HFFc6 (cell line): ENCODE measurements around the gene FZD4. TPM values are rescaled to one million over a fixed set of nuclear protein-coding genes. Genes with fewer than 3 reads are reported as not detected.
"Not testable (repeated sequence)": the region's sequence is repeated elsewhere in the genome, so short reads cannot be mapped to it uniquely, and the experiment has no call there.

Source experiments
- DNase-seq: peaks from one replicate; pipeline ENCODE4 v3.0.0-alpha.2; 2018
- H3K27ac Mint-ChIP-seq: 2 replicates; pipeline ENCODE4 v1.8.0; 2020; ENCODE audit warnings: mild to moderate bottlenecking, mixed read lengths
- H3K27me3 Mint-ChIP-seq: 2 replicates; pipeline ENCODE4 v1.8.0; 2021; ENCODE audit warnings: mild to moderate bottlenecking, moderate library complexity, mixed read lengths; ENCODE audit not compliant: insufficient read depth
- H3K36me3 Mint-ChIP-seq: 2 replicates; pipeline ENCODE4 v1.8.0; 2021; ENCODE audit warnings: low read depth, mixed read lengths
- H3K4me1 Mint-ChIP-seq: 2 replicates; pipeline ENCODE4 v1.8.0; 2020; ENCODE audit warnings: low read depth, mixed read lengths
- H3K4me3 Mint-ChIP-seq: 2 replicates; pipeline ENCODE4 v1.8.0; 2020; ENCODE audit warnings: mild to moderate bottlenecking, moderate library complexity, mixed read lengths
- H3K9me3 Mint-ChIP-seq: 2 replicates; pipeline ENCODE4 v1.8.0; 2020; ENCODE audit warnings: mild to moderate bottlenecking, mixed read lengths
- CTCF ChIP-seq: fragments of 200-600 bp; sonication (generic); IDR thresholded peaks from 2 replicates; pipeline ENCODE4 v1.5.0; 2021; ENCODE audit warnings: antibody characterized with exemption, mild to moderate bottlenecking
- long read RNA-seq: library from polyadenylated mRNA; unstranded; transcript quantifications from one replicate; pipeline ENCODE4 v2.0.0, GENCODE V29; 2019
- total RNA-seq, 6 experiments: library from RNA; stranded (reverse); fragmentation: NEBNext Ultra II Directional; extraction: Animal tissue kit (Norgen Biotek cat#: 25700); gene quantifications; 2 replicates in 1 of 6; 3 replicates in 5 of 6; pipeline ENCODE4 v1.2.3, GENCODE V29; 2021

Gene FZD4
- 10 to 100 TPM; 11.0 to 13.8 (median 12.7) TPM for total RNA-seq
- long read RNA-seq, full-length matches to known transcripts, result 3 of 5 reads
- long read RNA-seq, partial matches to known transcripts, result 0 of 5 reads
- long read RNA-seq, other reads (novel, unspliced or antisense), result 2 of 5 reads

GRCh38 chr11:86955361-86956120, at the start of gene FZD4:
Gene FZD4 (minus strand): TSS chr11:86955395. CDS start chr11:86955085, 310 bp downstream.
- peaks cover 46% of the 10 kb centered on the region for H3K4me1 Mint-ChIP-seq
- no peaks in the 10 kb centered on the region for H3K9me3 Mint-ChIP-seq
- peak within 1 kb of the TSS; percentile 84 for H3K27ac Mint-ChIP-seq

GRCh38 chr11:87004281-87004680, 49.1 kb upstream of the FZD4 start:
- not testable (repeated sequence) for DNase-seq, H3K36me3 Mint-ChIP-seq, H3K27ac Mint-ChIP-seq, H3K9me3 Mint-ChIP-seq, H3K4me3 Mint-ChIP-seq, H3K27me3 Mint-ChIP-seq
- peaks cover 11% of the 10 kb centered on the region for H3K4me1 Mint-ChIP-seq

More at GRCh38 chr11:86955361-86956120, at the start of gene FZD4:
- Mint-ChIP-seq H3K36me3 (peaks cover 20% of the 10 kb centered on the region), H3K4me3 (peak within 1 kb of the TSS; percentile 99), H3K27me3 (peaks cover 7% of the 10 kb centered on the region; the same call in 1 of the 2 replicates)
- DNase-seq, result peak; percentile 81
- no peak; the same call in 1 of the 2 replicates for TF ChIP-seq CTCF

GRCh38 chr11:87002918-87003317, 47.7 kb upstream of the FZD4 start:
- H3K27ac Mint-ChIP-seq, result no peak overlapping the region
- H3K36me3 Mint-ChIP-seq, result no peaks in the 10 kb centered on the region
- no peaks in the 10 kb centered on the region; the same call in 1 of the 2 replicates for H3K27me3 Mint-ChIP-seq
- H3K4me1 Mint-ChIP-seq, result peaks cover 11% of the 10 kb centered on the region
- no peak overlapping the region for H3K4me3 Mint-ChIP-seq
- DNase-seq, result no peak
- no peaks in the 10 kb centered on the region for H3K9me3 Mint-ChIP-seq
- TF ChIP-seq CTCF, result no peak

GRCh38 chr11:86999859-87000753, 44.9 kb upstream of the FZD4 start:
- no peak overlapping the region for H3K4me3 Mint-ChIP-seq
- H3K36me3 Mint-ChIP-seq, result no peaks in the 10 kb centered on the region
- peaks cover 11% of the 10 kb centered on the region for H3K4me1 Mint-ChIP-seq
- no peaks in the 10 kb centered on the region for H3K9me3 Mint-ChIP-seq
- H3K27ac Mint-ChIP-seq, result no peak overlapping the region
- DNase-seq, result peak; percentile 25
- H3K27me3 Mint-ChIP-seq, result no peaks in the 10 kb centered on the region; the same call in 1 of the 2 replicates
- no peak for TF ChIP-seq CTCF

GRCh38 chr11:86999388-86999787, 44.2 kb upstream of the FZD4 start:
- no peak for DNase-seq
- no peak overlapping the region for H3K27ac Mint-ChIP-seq
- TF ChIP-seq CTCF, result no peak
- H3K36me3 Mint-ChIP-seq, result no peaks in the 10 kb centered on the region
- H3K4me1 Mint-ChIP-seq, result peaks cover 11% of the 10 kb centered on the region
- no peaks in the 10 kb centered on the region for H3K9me3 Mint-ChIP-seq
- H3K4me3 Mint-ChIP-seq, result no peak overlapping the region
- H3K27me3 Mint-ChIP-seq, result no peaks in the 10 kb centered on the region; the same call in 1 of the 2 replicates
